Stimulated activated CD4-positive, alpha-beta T cell treated with anti-CD3 and anti-CD28 coated beads, TNF-alpha, amount 100 ng/mL, for 48 hours (primary cell): Measurements from ENCODE around the gene ID1.

Source experiments
- DNase-seq, 3 donors: peaks; one replicate each; pipeline ENCODE4 v3.0.0-alpha.2; 2020; ENCODE audit warnings: low read depth in 3 of 3

ID1 gene, protein sequence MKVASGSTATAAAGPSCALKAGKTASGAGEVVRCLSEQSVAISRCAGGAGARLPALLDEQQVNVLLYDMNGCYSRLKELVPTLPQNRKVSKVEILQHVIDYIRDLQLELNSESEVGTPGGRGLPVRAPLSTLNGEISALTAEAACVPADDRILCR

GRCh38 chr20:31605031-31605901 is at the start of gene ID1:
Gene ID1 (plus strand): TSS chr20:31605289. CDS start chr20:31605388, 99 bp downstream.
- peak; percentile 74 to 85 (median 77) for DNase-seq

DNA sequence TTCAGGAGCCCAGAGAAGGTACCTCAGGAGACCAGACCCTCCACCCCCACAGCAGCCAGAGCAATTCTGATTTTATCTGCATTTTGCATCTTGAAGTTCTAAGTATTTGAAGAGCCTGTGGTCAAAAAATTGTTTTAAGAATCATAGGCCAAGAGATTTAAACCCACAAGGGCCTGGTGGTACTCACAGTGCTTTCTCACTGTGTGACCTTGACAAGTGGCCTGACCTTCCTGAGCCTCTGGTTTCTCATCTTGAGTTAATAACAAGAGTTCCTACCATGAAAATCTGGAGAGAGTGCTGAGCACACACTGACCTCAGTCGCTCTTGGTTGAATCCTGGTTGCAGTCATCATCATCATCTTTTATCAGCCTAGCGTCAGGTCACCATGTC is 45.4 kb upstream of the ID1 start:
- no peak for DNase-seq

- DNase-seq = peak; percentile 57 to 71 (median 61)
Measured at GRCh38 chr20:31560094-31560745, 44.9 kb upstream of the ID1 start.

- DNase-seq = no peak
Measured at GRCh38 chr20:31560746-31561598, 44.1 kb upstream of the ID1 start.

- DNase-seq = no peak
Measured at GRCh38 chr20:31562241-31562640, 42.8 kb upstream of the ID1 start.

- no peak for DNase-seq
Measured at GRCh38 chr20:31564284-31564683, 40.8 kb upstream of the ID1 start.

DNA sequence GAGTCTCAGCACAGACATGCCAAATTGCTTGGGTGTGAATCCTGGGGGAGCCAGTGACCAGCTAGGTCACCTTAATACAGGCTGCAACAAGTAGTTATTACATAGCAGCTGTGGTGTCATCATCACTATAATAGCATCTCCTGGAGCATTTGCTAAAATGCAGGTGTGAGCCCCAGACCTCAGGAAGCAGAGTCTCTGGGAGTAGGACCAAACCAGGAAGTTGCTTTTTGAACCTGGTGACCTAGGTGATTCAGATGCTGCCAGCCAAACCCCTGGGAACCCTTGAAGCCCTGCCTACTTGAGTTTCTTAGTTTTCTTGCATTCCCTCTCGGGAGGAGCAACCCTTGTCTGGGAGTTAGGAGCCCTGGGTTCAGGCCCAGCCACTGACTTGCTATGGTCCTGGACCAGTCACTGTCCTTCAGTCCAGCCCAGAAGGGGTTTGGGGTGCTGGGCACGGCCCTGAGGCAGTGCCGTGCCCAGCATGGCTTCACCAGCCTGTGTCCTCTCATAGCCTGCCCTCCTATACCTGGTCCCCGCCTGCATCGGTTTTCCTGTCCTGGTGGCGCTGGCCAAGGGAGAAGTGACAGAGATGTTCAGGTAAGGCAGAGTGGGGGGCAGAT is 39.3 kb upstream of the ID1 start:
- no peak for DNase-seq

DNA sequence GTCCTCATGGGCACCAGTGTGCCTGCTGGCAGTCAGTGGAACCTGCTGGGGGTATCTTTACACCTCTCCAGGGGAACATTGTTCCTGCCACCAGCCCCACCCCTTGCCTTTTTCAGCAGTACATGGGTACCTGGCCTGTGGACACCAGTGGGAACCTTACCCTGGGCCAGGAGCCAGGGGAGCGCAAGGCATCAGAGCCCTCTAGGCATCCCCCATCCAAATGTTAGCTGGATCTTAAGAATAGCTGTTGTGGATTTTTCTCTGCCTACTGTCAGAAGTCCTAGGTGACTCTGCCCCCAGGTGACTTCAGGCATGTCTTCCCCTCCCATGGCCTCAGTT is 38.8 kb upstream of the ID1 start:
- DNase-seq = no peak

GRCh38 chr20:31566658-31567379 is 38.3 kb upstream of the ID1 start:
- DNase-seq = no peak

GRCh38 chr20:31567380-31567720 is 37.7 kb upstream of the ID1 start:
- no peak for DNase-seq

DNA sequence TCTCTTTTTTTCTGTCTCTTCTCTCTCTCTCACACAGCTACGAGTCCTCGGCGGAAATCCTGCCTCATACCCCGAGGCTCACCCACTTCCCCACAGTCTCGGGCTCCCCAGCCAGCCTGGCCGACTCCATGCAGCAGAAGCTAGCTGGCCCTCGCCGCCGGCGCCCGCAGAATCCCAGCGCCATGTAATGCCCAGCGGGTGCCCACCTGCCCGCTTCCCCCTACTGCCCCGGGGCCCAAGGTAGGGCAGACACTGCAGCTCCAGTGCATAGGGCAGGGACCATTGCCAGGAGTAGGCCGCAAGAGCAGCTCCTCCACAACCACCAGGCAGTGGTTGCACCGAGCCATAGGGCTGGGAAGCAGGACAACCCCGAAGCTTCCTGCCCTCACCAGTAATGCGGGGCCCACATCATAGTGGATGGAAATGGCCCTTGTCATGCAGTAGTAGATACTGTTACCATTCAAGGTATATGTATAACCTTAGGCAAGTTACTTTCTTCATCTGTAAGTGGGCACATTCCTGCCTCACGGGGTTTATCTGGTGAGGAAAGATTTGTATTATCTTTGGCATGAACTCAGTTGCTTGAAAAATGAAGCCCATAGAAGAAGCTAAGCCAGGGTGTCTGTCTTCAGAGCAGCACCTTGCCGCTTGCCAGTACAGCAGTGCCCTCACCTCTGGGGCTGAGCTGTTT is 36.9 kb upstream of the ID1 start:
- DNase-seq = no peak

DNA sequence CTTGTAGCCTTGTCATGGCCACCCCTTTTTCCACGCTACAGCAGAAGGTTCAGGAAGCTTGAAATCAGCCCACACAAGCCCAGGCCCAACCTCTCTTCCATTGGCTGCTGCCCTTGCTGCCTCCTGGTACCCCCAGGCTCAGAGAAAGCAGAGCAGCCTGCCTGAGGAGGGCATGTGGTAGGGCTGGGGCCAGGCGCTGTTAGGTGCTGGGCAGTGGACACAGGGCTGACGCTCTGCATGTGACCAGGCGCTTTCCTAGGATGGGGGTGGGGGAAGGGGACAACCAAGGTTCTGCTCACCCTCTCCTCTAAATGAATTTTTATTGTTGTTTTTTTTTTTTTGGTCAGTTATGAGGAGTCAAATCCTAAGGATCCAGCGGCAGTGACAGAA is 36.3 kb upstream of the ID1 start:
- DNase-seq = no peak

DNA sequence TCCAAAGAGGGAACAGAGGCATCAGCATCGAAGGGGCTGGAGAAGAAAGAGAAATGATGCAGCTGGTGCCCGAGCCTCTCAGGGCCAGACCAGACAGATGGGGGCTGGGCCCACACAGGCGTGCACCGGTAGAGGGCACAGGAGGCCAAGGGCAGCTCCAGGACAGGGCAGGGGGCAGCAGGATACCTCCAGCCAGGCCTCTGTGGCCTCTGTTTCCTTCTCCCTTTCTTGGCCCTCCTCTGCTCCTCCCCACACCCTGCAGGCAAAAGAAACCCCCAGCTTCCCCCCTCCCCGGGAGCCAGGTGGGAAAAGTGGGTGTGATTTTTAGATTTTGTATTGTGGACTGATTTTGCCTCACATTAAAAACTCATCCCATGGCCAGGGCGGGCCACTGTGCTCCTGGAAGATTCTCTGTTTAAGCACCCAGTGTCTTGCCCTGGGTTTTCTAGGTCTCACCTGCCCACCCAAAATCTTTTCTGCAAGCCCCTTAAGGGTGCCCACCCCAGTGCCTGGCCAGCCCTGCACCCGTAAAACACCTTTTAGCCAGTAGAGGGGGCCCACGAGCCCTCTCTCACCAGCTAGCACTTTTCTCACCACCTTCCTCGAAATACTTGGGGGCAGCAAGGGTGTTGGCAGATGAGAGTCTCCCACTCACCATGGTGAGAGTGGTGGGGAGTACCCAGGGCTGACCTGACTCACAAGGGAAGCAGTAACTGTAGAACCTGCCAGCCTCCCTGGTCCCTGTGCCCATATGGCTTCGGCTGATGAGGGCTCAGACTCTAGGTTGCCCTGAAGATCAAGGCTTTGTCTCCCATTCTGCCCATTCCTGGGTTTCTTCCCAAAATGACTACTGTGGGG is 35.7 kb upstream of the ID1 start:
- peak in 1 of 3 donors; percentile 26 for DNase-seq

GRCh38 chr20:31570021-31570463 is 35.0 kb upstream of the ID1 start:
- DNase-seq = no peak

DNA sequence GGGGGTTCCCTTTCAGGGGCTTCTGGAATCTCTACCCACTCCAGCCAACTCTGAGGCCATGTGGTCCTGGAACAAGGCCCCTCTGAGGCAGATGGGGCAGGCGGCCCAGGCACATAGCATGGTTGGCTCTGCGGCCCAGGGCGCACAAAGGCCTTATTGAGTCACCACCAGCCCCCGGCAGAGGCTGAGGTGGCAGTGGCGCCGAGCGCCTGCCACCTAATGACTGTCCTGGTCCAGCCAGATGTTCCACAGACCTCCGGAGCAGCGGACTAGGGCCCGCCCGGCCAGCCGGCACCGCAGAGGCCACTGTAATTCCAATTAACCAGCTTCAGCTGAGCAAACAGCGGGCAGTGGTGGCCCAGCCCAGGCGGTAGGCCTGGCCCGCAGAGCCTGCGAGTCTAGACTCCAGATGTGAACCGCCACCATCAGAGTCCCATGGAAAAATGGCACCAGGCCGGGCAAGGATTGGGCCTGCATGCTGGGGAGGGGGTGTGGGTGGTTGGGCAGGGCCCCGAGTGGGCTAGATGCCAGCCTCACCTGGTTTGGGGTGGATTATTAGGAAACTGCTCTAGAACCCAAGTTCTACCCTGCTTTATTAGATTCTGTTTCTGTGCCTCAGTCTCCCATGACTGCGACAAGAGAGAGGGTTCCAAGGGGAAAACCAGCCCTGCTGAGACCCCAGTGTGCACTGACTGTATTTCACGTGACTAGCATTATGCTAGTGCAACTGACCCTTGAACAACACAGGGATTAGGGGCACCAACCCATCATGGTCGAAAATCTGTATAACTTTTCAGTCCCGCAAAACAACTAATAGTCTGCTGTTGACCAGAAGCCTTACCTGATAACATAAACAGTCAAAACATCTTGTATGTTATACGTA is 34.1 kb upstream of the ID1 start:
- DNase-seq = no peak

GRCh38 chr20:31572042-31572700 is 32.9 kb upstream of the ID1 start:
- no peak for DNase-seq

- peak; percentile 67 to 81 (median 76) for DNase-seq
Measured at GRCh38 chr20:31572701-31573554, 32.2 kb upstream of the ID1 start.
